HCT116 (cell line): Measurements from ENCODE around the gene FAAP100. TPM values are rescaled to one million over a fixed set of nuclear protein-coding genes. Genes with fewer than 3 reads are reported as not detected.

Source experiments
- ATAC-seq: fragments of 200-7000 bp; cut with Tn5 transposase; 2 replicates; pipeline ENCODE4 v1.9.1; 2020; ENCODE audit warnings: mild to moderate bottlenecking, moderate library complexity
- BruUV-seq: library from RNA; stranded (reverse); fragments of 400-500 nt; replicated peaks from 2 replicates; lab custom pipeline; 2021; lab: Mats Ljungman, UMichigan
- CTCF ChIA-PET: fragments of 300-600 bp; sonication (Branson Sonifier 250); formaldehyde crosslinking; loops from one replicate; lab custom pipeline; 2021; ENCODE audit warnings: antibody characterized with exemption; lab: Charles Lee
- POLR2A ChIA-PET: fragments of 300-600, 350-600 bp; sonication (Branson Sonifier 250); formaldehyde crosslinking; loops from one replicate; lab custom pipeline; 2021; ENCODE audit warnings: antibody characterized with exemption; lab: Charles Lee
- RAD21 ChIA-PET, 2 experiments: fragments of 300-600 bp; sonication (Branson Sonifier 250); formaldehyde crosslinking; loops; one replicate each; lab custom pipeline; 2023; ENCODE audit warnings: low total read pairs in 2 of 2; ENCODE audit not compliant: uncharacterized antibody in 2 of 2, unreplicated experiment in 2 of 2, low non-redundant PET in 1 of 2; lab: Charles Lee
- DNase-seq: peaks from one replicate; pipeline ENCODE4 v3.0.0-alpha.2; 2010; ENCODE audit warnings: low read depth, low spot score
- H2AFZ ChIP-seq: fragments of 200-600 bp; shearing (Covaris generic), sonication (generic); 2 replicates; pipeline ENCODE4 v1.6.1; 2017; ENCODE audit warnings: low read depth, mixed run types, mixed read lengths, antibody characterized with exemption, low read length; ENCODE audit not compliant: poor library complexity, severe bottlenecking
- H3K27ac ChIP-seq: 2 replicates; pipeline ENCODE4 v1.5.1; 2012; ENCODE audit warnings: low read depth, low read length
- H3K27me3 ChIP-seq: fragments of 200-600 bp; sonication (generic); 2 replicates; pipeline ENCODE4 v1.6.1; 2016; ENCODE audit warnings: mixed run types, low read length, mixed read lengths; ENCODE audit not compliant: insufficient read depth
- H3K36me3 ChIP-seq, 2 experiments: fragments of 200-500 bp in 1 of 2; fragments of 200-600 bp in 1 of 2; sonication (Bioruptor generic) in 1 of 2; sonication (generic) in 1 of 2; 2 replicates each; pipeline versions ENCODE4 v1.5.1 to v1.6.1; 2014 to 2016; ENCODE audit warnings: low read length in 2 of 2, inconsistent platforms in 1 of 2, mixed read lengths in 1 of 2, mixed run types in 1 of 2; ENCODE audit not compliant: insufficient read depth in 2 of 2, control insufficient read depth in 1 of 2
- H3K4me1 ChIP-seq, 2 experiments: fragments of 200-600 bp in 1 of 2; sonication (generic) in 1 of 2; 2 replicates each; pipeline versions ENCODE4 v1.5.1 to v1.6.1; 2012 to 2017; ENCODE audit warnings: low read length in 2 of 2, inconsistent platforms in 1 of 2, mild to moderate bottlenecking in 1 of 2, mixed read lengths in 1 of 2, mixed run types in 1 of 2, moderate library complexity in 1 of 2; ENCODE audit not compliant: insufficient read depth in 2 of 2, control insufficient read depth in 1 of 2
- H3K4me2 ChIP-seq: fragments of 200-600 bp; sonication (generic); 2 replicates; pipeline ENCODE4 v1.6.1; 2017; ENCODE audit warnings: mixed run types, low read length, mixed read lengths
- H3K4me3 ChIP-seq, 2 experiments: fragments of 200-600 bp in 1 of 2; sonication (generic) in 1 of 2; replicated peaks in 1 of 2; 2 replicates each; pipeline ENCODE4 v1.5.1; 2011 to 2016; ENCODE audit warnings: low read length in 2 of 2, control low read depth in 1 of 2, low read depth in 1 of 2, mild to moderate bottlenecking in 1 of 2, mixed read lengths in 1 of 2, mixed run types in 1 of 2
- H3K79me2 ChIP-seq: fragments of 200-600 bp; sonication (generic); 2 replicates; pipeline ENCODE4 v1.6.1; 2017; ENCODE audit warnings: mild to moderate bottlenecking, mixed run types, low read length, moderate library complexity, mixed read lengths; ENCODE audit not compliant: insufficient read depth
- H3K9ac ChIP-seq: fragments of 200-600 bp; sonication (generic); 2 replicates; pipeline ENCODE4 v1.6.1; 2016; ENCODE audit warnings: low read length, mixed read lengths
- H3K9me2 ChIP-seq: fragments of 200-600 bp; sonication (generic), shearing (Covaris generic); 2 replicates; pipeline ENCODE4 v1.6.1; 2017; ENCODE audit warnings: mixed run types, mild to moderate bottlenecking, moderate library complexity; ENCODE audit not compliant: insufficient read depth
- H3K9me3 ChIP-seq, 2 experiments: fragments of 200-500 bp in 1 of 2; fragments of 200-600 bp in 1 of 2; sonication (Bioruptor generic) in 1 of 2; sonication (generic) in 1 of 2; 2 replicates each; pipeline ENCODE4 v1.6.1; 2014 to 2017; ENCODE audit warnings: low read length in 2 of 2, mixed read lengths in 2 of 2, inconsistent platforms in 1 of 2, low read depth in 1 of 2, mild to moderate bottlenecking in 1 of 2, mixed run types in 1 of 2, moderate library complexity in 1 of 2; ENCODE audit not compliant: control insufficient read depth in 1 of 2, insufficient read depth in 1 of 2
- H4K20me1 ChIP-seq: fragments of 200-600 bp; sonication (generic), shearing (Covaris generic); 2 replicates; pipeline ENCODE4 v1.6.1; 2017; ENCODE audit warnings: mixed run types, mild to moderate bottlenecking, moderate library complexity; ENCODE audit not compliant: insufficient read depth
- JUND ChIP-seq: IDR thresholded peaks from 2 replicates; pipeline ENCODE4 v1.6.1; 2012
- MAX ChIP-seq: IDR thresholded peaks from 2 replicates; pipeline ENCODE4 v1.6.1; 2012
- POLR2AphosphoS5 ChIP-seq: IDR thresholded peaks from 2 replicates; pipeline ENCODE4 v1.6.1; 2011; ENCODE audit warnings: mild to moderate bottlenecking, low read depth, low read length, moderate library complexity
- SIN3A ChIP-seq: IDR thresholded peaks from 2 replicates; pipeline ENCODE4 v1.6.1; 2012; ENCODE audit warnings: low read depth
- YY1 ChIP-seq: IDR thresholded peaks from 2 replicates; pipeline ENCODE4 v1.6.1; 2011; ENCODE audit warnings: low read length, low read depth, moderate library complexity, mild to moderate bottlenecking; ENCODE audit not compliant: insufficient replicate concordance; ENCODE audit errors: extremely low read depth
- ZFX ChIP-seq: fragments of 450-650 bp; IDR thresholded peaks from 2 replicates; pipeline ENCODE4 v1.6.1; 2017
- intact Hi-C: fragments of 100-400 bp; cut with micrococcal nuclease; formaldehyde crosslinking; loops from 2 replicates; pipeline ENCODE4 v1.10.0; 2022
- total RNA-seq: library from RNA; stranded (reverse); gene quantifications from one replicate; pipeline ENCODE4 v1.2.1, GENCODE V29; 2021; ENCODE audit not compliant: unreplicated experiment

FAAP100 gene
- total RNA-seq, 1 experiment from 2014 or later, result 53.4 TPM

- CTCF ChIA-PET, result interaction anchor here (0.7 kb wide), 1 partner anchor 21 kb away, joined by 3 read pairs; no protein-coding TSS in a partner anchor
- H3K4me2 ChIP-seq, result no peak overlapping the region
- BruUV-seq, result TSS peak; percentile 16
These were observed 12.0 kb downstream of the FAAP100 start for GRCh38 chr17:81539961-81540675.

GRCh38 chr17:81539571-81539900 is 12.6 kb downstream of the FAAP100 start:
- no peak overlapping the region for H3K4me2 ChIP-seq
- H3K36me3 ChIP-seq, result peaks cover 4 to 18% of the 10 kb centered on the region in 2 experiments
- ChIA-PET CTCF (no interaction called here), POLR2A (interaction anchor here (1.1 to 1.5 kb wide), 2 partner anchors 13 to 30 kb away, joined by 3 to 7 read pairs; partner anchors contain the start of gene FAAP100), RAD21 (no interaction called here)
- DNase-seq (no peak), ATAC-seq (no peak)
- H3K27me3 ChIP-seq, result no peaks in the 10 kb centered on the region
- H3K9me2 ChIP-seq, result no peaks in the 10 kb centered on the region
- TF ChIP-seq SIN3A, result peak; percentile 0; the same call in 1 of the 2 replicates
- TF ChIP-seq JUND, result no peak
- no TSS peak for BruUV-seq
- no peak overlapping the region for H3K4me3 ChIP-seq
- H3K9ac ChIP-seq, result no peak overlapping the region
- no peak overlapping the region for H3K27ac ChIP-seq
- H3K79me2 ChIP-seq, result no peaks in the 10 kb centered on the region
- peaks cover 0 to 7% of the 10 kb centered on the region in 2 experiments; a peak in 1 of 4 replicates for H3K4me1 ChIP-seq
- intact Hi-C loops, result loop anchor here (5.0 kb wide), 1 partner anchor 167 kb away; no protein-coding TSS in a partner anchor
- H4K20me1 ChIP-seq, result no peaks in the 10 kb centered on the region
- H3K9me3 ChIP-seq, result no peaks in the 10 kb centered on the region
- H2AFZ ChIP-seq, result no peak overlapping the region

More at GRCh38 chr17:81539961-81540675, 12.0 kb downstream of the FAAP100 start:
- Histone ChIP-seq H3K9me2 (no peaks in the 10 kb centered on the region), H3K4me3 (no peak overlapping the region), H2AFZ (no peak overlapping the region), H3K9ac (no peak overlapping the region), H3K4me1 (peaks cover 0 to 7% of the 10 kb centered on the region in 2 experiments; a peak in 1 of 4 replicates), H3K27ac (no peak overlapping the region; the same call in 1 of the 2 replicates), H3K27me3 (no peaks in the 10 kb centered on the region), H3K9me3 (no peaks in the 10 kb centered on the region), H3K79me2 (no peaks in the 10 kb centered on the region), H4K20me1 (no peaks in the 10 kb centered on the region), H3K36me3 (peaks cover 4 to 20% of the 10 kb centered on the region in 2 experiments)
- intact Hi-C loops, result loop anchor here (5.0 kb wide), 1 partner anchor 168 kb away; no protein-coding TSS in a partner anchor
- POLR2A ChIA-PET, result interaction anchor here (1.1 to 1.5 kb wide), 2 partner anchors 12 to 31 kb away, joined by 3 to 7 read pairs; partner anchors contain the start of gene FAAP100
- TF ChIP-seq MAX, result 0 out of 2 replicates have a peak, but pooled peaks have one; percentile 16
- TF ChIP-seq JUND, result peak; percentile 34; the same call in 1 of the 2 replicates
- TF ChIP-seq ZFX, result no peak
- TF ChIP-seq YY1, result no peak
- TF ChIP-seq POLR2AphosphoS5, result 0 out of 2 replicates have a peak, but pooled peaks have one; percentile 6
- DNase-seq, result no peak
- no peak for ATAC-seq
- RAD21 ChIA-PET, result no interaction called here
